Activated CD8-positive, alpha-beta T cell treated with anti-CD3 and anti-CD28 coated beads, Interleukin-2, amount 10 ng/mL, durations not matched to agents 7 days and 5 days (primary cell): ENCODE data around the gene MRNIP. TPM values are rescaled to one million over a fixed set of nuclear protein-coding genes. Genes with fewer than 3 reads are reported as not detected.

Experiments used
- ATAC-seq: fragments of 150-1000 bp; cut with Tn5 transposase; one replicate; pipeline ENCODE4 v1.10.0; 2021; ENCODE audit warnings: moderate library complexity
- CTCF ChIA-PET: fragments of 350-600 bp; sonication (Branson Sonifier 250); formaldehyde crosslinking; loops from one replicate; lab custom pipeline; 2021; ENCODE audit warnings: antibody characterized with exemption; lab: Charles Lee
- POLR2A ChIA-PET: fragments of 350-600 bp; sonication (Branson Sonifier 250); formaldehyde crosslinking; loops from one replicate; lab custom pipeline; 2021; ENCODE audit warnings: antibody characterized with exemption; lab: Charles Lee
- DNase-seq: peaks from one replicate; pipeline ENCODE4 v3.0.0-alpha.2; 2020
- H3K27ac Mint-ChIP-seq: one replicate; pipeline ENCODE4 v1.8.0; 2021; ENCODE audit warnings: mild to moderate bottlenecking, mixed read lengths
- H3K27me3 Mint-ChIP-seq: one replicate; pipeline ENCODE4 v1.8.0; 2021; ENCODE audit warnings: low read depth, mixed read lengths
- H3K36me3 Mint-ChIP-seq: one replicate; pipeline ENCODE4 v1.8.0; 2021; ENCODE audit warnings: low read depth, mixed read lengths
- H3K4me1 Mint-ChIP-seq: one replicate; pipeline ENCODE4 v1.8.0; 2021; ENCODE audit warnings: low read depth, mixed read lengths
- H3K4me3 Mint-ChIP-seq: one replicate; pipeline ENCODE4 v1.8.0; 2021; ENCODE audit warnings: mild to moderate bottlenecking, mixed read lengths
- H3K9me3 Mint-ChIP-seq: one replicate; pipeline ENCODE4 v1.8.0; 2022; ENCODE audit warnings: mixed read lengths; ENCODE audit not compliant: insufficient read depth
- total RNA-seq, 2 experiments: library from RNA; stranded (reverse); gene quantifications; one replicate each; pipeline ENCODE4 v1.2.3, GENCODE V29; 2021

The MRNIP gene
- total RNA-seq, 2 experiments from 2014 or later = 16.1 to 17.1 TPM

- no peak for DNase-seq
- POLR2A ChIA-PET = no interaction called here
- ATAC-seq = no peak
- Mint-ChIP-seq H3K4me3 (no peak overlapping the region), H3K36me3 (peaks cover 61% of the 10 kb centered on the region), H3K9me3 (no peaks in the 10 kb centered on the region), H3K27me3 (no peaks in the 10 kb centered on the region), H3K4me1 (peaks cover 19% of the 10 kb centered on the region), H3K27ac (no peak overlapping the region)
- CTCF ChIA-PET = no interaction called here
Observed at GRCh38 chr5:179834120-179834519, 24.5 kb downstream of the MRNIP start.

GRCh38 chr5:179833709-179834070 lies 24.9 kb downstream of the MRNIP start:
- DNase-seq = no peak
- H3K9me3 Mint-ChIP-seq = no peaks in the 10 kb centered on the region
- ChIA-PET POLR2A (no interaction called here), CTCF (no interaction called here)
- peaks cover 65% of the 10 kb centered on the region for H3K36me3 Mint-ChIP-seq
- no peaks in the 10 kb centered on the region for H3K27me3 Mint-ChIP-seq
- H3K27ac Mint-ChIP-seq = no peak overlapping the region
- H3K4me1 Mint-ChIP-seq = peaks cover 19% of the 10 kb centered on the region
- no peak for ATAC-seq
- H3K4me3 Mint-ChIP-seq = no peak overlapping the region

GRCh38 chr5:179833056-179833708 lies 25.4 kb downstream of the MRNIP start:
- ChIA-PET CTCF (interaction anchor here (0.9 to 1.1 kb wide), 2 partner anchors 11 to 31 kb away, joined by 3 to 4 read pairs; no protein-coding TSS in a partner anchor), POLR2A (interaction anchor here (1.2 to 1.7 kb wide), 2 partner anchors 9 to 11 kb away, joined by 3 to 9 read pairs; no protein-coding TSS in a partner anchor)
- ATAC-seq (no peak), DNase-seq (no peak)
- Mint-ChIP-seq H3K27me3 (no peaks in the 10 kb centered on the region), H3K27ac (no peak overlapping the region), H3K4me3 (no peak overlapping the region), H3K9me3 (no peaks in the 10 kb centered on the region), H3K4me1 (peaks cover 19% of the 10 kb centered on the region), H3K36me3 (peaks cover 68% of the 10 kb centered on the region)

- no peak overlapping the region for H3K27ac Mint-ChIP-seq
- H3K4me1 Mint-ChIP-seq = peaks cover 25% of the 10 kb centered on the region
- DNase-seq (no peak), ATAC-seq (no peak)
- no peaks in the 10 kb centered on the region for H3K27me3 Mint-ChIP-seq
- H3K4me3 Mint-ChIP-seq = no peak overlapping the region
- POLR2A ChIA-PET = interaction anchor here (1.2 to 1.7 kb wide), 2 partner anchors 10 kb away, joined by 3 to 9 read pairs; no protein-coding TSS in a partner anchor
- CTCF ChIA-PET = interaction anchor here (0.9 to 1.1 kb wide), 2 partner anchors 10 to 30 kb away, joined by 3 to 4 read pairs; no protein-coding TSS in a partner anchor
- H3K9me3 Mint-ChIP-seq = no peaks in the 10 kb centered on the region
- H3K36me3 Mint-ChIP-seq = peaks cover 71% of the 10 kb centered on the region
Observed at GRCh38 chr5:179832039-179832745, 26.4 kb downstream of the MRNIP start.

DNA sequence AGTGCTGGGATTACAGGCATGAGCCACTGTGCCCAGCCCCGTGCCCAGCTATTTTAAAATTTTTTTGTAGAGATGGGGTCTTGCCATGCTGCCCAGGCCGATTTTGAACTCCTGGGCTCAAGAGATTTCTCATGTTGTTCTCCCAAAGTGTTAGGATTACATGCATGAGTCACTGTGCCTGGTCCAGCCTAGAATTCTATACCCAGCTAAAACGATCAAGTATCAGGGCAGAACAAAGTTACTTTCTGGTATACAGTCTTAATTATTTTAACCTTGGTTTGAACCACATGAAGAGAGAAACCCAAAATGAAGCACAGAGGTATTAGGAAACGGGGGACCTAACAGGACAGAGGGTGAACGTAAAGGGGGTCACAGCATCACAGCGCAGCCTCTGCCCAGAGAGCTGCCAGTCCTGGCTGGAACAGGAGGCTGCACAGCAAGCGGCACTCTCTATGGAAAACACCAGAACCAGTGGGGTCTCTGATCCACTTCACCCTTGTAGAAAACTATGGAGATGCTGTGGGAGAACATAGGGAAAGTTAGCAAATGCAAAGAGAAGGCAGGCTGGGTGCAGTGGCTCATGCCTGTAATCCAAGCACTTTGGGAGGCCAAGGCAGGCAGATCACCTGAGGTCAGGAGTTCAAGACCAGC lies 27.7 kb downstream of the MRNIP start:
- POLR2A ChIA-PET = interaction anchor here (0.9 to 1.4 kb wide), 2 partner anchors 9 to 20 kb away, joined by 3 to 4 read pairs; no protein-coding TSS in a partner anchor
- Mint-ChIP-seq H3K27me3 (no peaks in the 10 kb centered on the region), H3K4me1 (peaks cover 15% of the 10 kb centered on the region), H3K36me3 (peaks cover 69% of the 10 kb centered on the region), H3K27ac (peak overlapping the region; percentile 39), H3K4me3 (no peak overlapping the region), H3K9me3 (no peaks in the 10 kb centered on the region)
- CTCF ChIA-PET = interaction anchor here (1.7 kb wide), 1 partner anchor 29 kb away, joined by 8 read pairs; no protein-coding TSS in a partner anchor
- no peak for DNase-seq
- no peak for ATAC-seq

GRCh38 chr5:179829732-179830435 lies 28.7 kb downstream of the MRNIP start:
- Mint-ChIP-seq H3K27me3 (no peaks in the 10 kb centered on the region), H3K4me1 (peaks cover 10% of the 10 kb centered on the region), H3K4me3 (no peak overlapping the region), H3K9me3 (no peaks in the 10 kb centered on the region), H3K36me3 (peaks cover 71% of the 10 kb centered on the region), H3K27ac (no peak overlapping the region)
- POLR2A ChIA-PET = interaction anchor here (1.4 kb wide), 1 partner anchor 19 kb away, joined by 3 read pairs; no protein-coding TSS in a partner anchor
- CTCF ChIA-PET = interaction anchor here (1.7 kb wide), 1 partner anchor 28 kb away, joined by 8 read pairs; no protein-coding TSS in a partner anchor
- DNase-seq = no peak
- ATAC-seq = no peak

- no peak for DNase-seq
- Mint-ChIP-seq H3K36me3 (peaks cover 78% of the 10 kb centered on the region), H3K27ac (peak overlapping the region; percentile 29), H3K4me3 (no peak overlapping the region), H3K27me3 (no peaks in the 10 kb centered on the region), H3K4me1 (peaks cover 17% of the 10 kb centered on the region), H3K9me3 (no peaks in the 10 kb centered on the region)
- POLR2A ChIA-PET = no interaction called here
- CTCF ChIA-PET = interaction anchor here (1.7 kb wide), 1 partner anchor 27 kb away, joined by 8 read pairs; no protein-coding TSS in a partner anchor
- no peak for ATAC-seq
Observed at GRCh38 chr5:179828756-179829421, 29.7 kb downstream of the MRNIP start.

- ATAC-seq (no peak), DNase-seq (no peak)
- peaks cover 25% of the 10 kb centered on the region for H3K4me1 Mint-ChIP-seq
- POLR2A ChIA-PET = no interaction called here
- no peaks in the 10 kb centered on the region for H3K9me3 Mint-ChIP-seq
- H3K27me3 Mint-ChIP-seq = no peaks in the 10 kb centered on the region
- H3K4me3 Mint-ChIP-seq = no peak overlapping the region
- peaks cover 80% of the 10 kb centered on the region for H3K36me3 Mint-ChIP-seq
- H3K27ac Mint-ChIP-seq = no peak overlapping the region
- CTCF ChIA-PET = no interaction called here
Observed at GRCh38 chr5:179827680-179828079, 30.9 kb downstream of the MRNIP start.

DNA sequence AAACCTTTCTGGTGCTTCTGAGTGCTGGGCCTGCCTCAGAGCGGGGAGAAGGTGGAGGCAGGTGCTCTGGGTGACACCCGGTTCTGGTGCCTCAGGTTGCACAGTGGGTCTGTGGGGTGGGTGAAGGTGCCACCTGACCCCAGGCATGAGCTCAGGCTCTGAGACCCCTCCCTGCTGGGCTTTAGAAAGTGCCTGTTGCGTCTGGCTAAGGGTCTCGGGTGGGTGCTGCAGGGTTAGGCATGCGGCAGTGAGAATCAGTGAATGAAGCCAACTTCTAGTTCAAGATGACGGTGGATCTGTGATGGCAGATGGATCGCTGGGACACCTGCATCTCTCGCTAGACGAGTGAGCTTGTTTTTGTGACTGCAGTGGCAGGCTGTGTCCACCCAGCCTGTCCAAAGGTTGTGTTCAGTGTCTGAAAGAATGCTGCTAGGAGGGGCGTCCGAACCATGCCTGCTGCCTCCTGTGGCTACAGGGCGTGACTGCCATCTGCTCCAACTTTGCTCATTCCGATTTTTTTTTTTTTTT lies 32.9 kb downstream of the MRNIP start:
- no peak overlapping the region for H3K4me3 Mint-ChIP-seq
- no peaks in the 10 kb centered on the region for H3K27me3 Mint-ChIP-seq
- H3K9me3 Mint-ChIP-seq = no peaks in the 10 kb centered on the region
- ChIA-PET POLR2A (no interaction called here), CTCF (interaction anchor here (0.9 kb wide), 1 partner anchor 31 kb away, joined by 3 read pairs; no protein-coding TSS in a partner anchor)
- H3K36me3 Mint-ChIP-seq = peaks cover 76% of the 10 kb centered on the region
- H3K4me1 Mint-ChIP-seq = peaks cover 36% of the 10 kb centered on the region
- ATAC-seq = no peak
- DNase-seq = no peak
- H3K27ac Mint-ChIP-seq = no peak overlapping the region

DNA sequence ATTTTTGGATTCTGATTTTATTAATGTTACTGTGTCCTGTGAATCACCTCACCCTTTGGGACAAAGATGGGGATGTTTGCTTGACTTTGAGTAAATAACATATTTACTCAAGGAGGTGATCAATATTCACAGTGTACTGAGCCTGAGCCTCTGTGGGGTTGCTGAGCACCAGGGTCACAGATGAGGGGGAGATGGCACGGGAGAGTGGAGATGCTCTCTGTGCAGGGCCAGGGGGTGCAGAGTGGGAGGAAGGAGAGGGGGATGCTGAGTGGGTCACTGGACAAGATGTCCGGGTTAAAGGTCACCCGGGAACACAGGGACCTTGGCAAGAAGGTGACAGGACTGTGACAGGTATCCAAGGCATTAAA lies 33.9 kb downstream of the MRNIP start:
- Mint-ChIP-seq H3K4me3 (no peak overlapping the region), H3K4me1 (peaks cover 44% of the 10 kb centered on the region), H3K36me3 (peaks cover 67% of the 10 kb centered on the region), H3K9me3 (no peaks in the 10 kb centered on the region), H3K27ac (peak overlapping the region; percentile 55), H3K27me3 (no peaks in the 10 kb centered on the region)
- DNase-seq (no peak), ATAC-seq (no peak)
- POLR2A ChIA-PET = no interaction called here
- CTCF ChIA-PET = no interaction called here
